Nephron progenitor cell (in vitro differentiated cells): ENCODE data around the gene MAP3K10.

Experiments used
- DNase-seq: peaks from one replicate; pipeline ENCODE4 v3.0.0; 2021
- H3K27ac Mint-ChIP-seq: 2 replicates; pipeline ENCODE4 v1.8.0; 2021; ENCODE audit warnings: mild to moderate bottlenecking, moderate library complexity, mixed read lengths
- H3K27me3 Mint-ChIP-seq: 2 replicates; pipeline ENCODE4 v1.8.0; 2021; ENCODE audit warnings: mild to moderate bottlenecking, low read depth, mixed read lengths; ENCODE audit not compliant: poor library complexity
- H3K36me3 Mint-ChIP-seq: 2 replicates; pipeline ENCODE4 v1.8.0; 2021; ENCODE audit warnings: low read depth, mixed read lengths
- H3K4me1 Mint-ChIP-seq: 2 replicates; pipeline ENCODE4 v1.8.0; 2021; ENCODE audit warnings: mixed read lengths
- H3K4me3 Mint-ChIP-seq: 2 replicates; pipeline ENCODE4 v1.8.0; 2021; ENCODE audit warnings: mild to moderate bottlenecking, moderate library complexity, mixed read lengths
- H3K9me3 Mint-ChIP-seq: 2 replicates; pipeline ENCODE4 v1.8.0; 2021; ENCODE audit warnings: mild to moderate bottlenecking, moderate library complexity, mixed read lengths
- TF ChIP-seq, protein P1 (sequence below): fragments of 200-600 bp; sonication (generic); IDR thresholded peaks from 2 replicates; pipeline ENCODE4 v1.5.0; 2021; ENCODE audit warnings: antibody characterized with exemption

Gene MAP3K10

DNA sequence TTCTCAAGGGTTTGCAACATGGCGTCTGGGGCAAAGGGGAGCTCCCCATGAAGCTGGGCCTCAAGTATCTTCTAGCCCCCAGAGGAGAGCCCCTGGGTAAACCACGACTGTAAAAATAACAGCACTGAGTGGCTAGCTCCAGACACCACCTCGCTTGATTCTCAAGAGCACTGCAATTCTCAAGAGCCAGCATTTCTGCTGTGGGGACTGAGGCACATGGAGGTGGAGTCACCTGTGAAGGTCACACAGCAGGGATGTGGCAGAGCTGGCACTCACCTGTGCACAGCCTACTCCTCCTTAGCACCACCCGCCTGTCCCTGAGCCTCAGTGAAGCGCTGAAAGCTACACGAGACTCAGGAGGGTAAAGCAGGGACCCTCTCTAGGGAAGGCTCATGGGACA lies 56.0 kb downstream of the MAP3K10 start:
- Mint-ChIP-seq H3K4me1 (peaks cover 4% of the 10 kb centered on the region), H3K27me3 (no peaks in the 10 kb centered on the region), H3K27ac (peak overlapping the region; percentile 64), H3K4me3 (no peak overlapping the region), H3K36me3 (peaks cover 16% of the 10 kb centered on the region), H3K9me3 (no peaks in the 10 kb centered on the region)
- TF ChIP-seq, protein P1, sequence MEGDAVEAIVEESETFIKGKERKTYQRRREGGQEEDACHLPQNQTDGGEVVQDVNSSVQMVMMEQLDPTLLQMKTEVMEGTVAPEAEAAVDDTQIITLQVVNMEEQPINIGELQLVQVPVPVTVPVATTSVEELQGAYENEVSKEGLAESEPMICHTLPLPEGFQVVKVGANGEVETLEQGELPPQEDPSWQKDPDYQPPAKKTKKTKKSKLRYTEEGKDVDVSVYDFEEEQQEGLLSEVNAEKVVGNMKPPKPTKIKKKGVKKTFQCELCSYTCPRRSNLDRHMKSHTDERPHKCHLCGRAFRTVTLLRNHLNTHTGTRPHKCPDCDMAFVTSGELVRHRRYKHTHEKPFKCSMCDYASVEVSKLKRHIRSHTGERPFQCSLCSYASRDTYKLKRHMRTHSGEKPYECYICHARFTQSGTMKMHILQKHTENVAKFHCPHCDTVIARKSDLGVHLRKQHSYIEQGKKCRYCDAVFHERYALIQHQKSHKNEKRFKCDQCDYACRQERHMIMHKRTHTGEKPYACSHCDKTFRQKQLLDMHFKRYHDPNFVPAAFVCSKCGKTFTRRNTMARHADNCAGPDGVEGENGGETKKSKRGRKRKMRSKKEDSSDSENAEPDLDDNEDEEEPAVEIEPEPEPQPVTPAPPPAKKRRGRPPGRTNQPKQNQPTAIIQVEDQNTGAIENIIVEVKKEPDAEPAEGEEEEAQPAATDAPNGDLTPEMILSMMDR: no peak
- no peak for DNase-seq

DNA sequence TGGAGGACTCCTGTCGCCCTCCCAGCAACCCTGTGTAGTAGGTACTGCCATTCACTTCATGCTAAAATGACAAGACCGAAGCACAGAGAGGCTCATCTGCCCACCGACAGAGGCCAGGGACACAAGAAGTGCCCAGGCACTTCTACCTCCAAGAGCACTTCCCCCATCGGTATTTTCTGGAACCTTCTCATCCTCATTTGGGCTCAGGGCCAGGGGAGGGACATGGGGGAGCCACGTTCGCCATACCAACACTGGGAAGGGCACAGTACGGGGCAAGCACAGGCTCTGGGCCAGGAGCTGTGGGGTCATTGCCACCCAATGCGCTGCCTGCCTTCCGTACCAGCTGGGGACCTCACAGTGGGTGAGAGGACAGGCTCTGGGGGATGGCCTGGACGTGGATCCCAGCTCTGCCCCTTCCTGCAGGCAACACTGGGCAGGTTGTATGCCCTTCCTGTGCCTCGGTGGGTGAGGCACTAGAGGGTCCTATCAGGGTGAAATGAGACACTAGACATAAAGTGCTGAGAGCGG lies 56.6 kb downstream of the MAP3K10 start:
- DNase-seq: no peak
- TF ChIP-seq, protein P1: no peak

DNA sequence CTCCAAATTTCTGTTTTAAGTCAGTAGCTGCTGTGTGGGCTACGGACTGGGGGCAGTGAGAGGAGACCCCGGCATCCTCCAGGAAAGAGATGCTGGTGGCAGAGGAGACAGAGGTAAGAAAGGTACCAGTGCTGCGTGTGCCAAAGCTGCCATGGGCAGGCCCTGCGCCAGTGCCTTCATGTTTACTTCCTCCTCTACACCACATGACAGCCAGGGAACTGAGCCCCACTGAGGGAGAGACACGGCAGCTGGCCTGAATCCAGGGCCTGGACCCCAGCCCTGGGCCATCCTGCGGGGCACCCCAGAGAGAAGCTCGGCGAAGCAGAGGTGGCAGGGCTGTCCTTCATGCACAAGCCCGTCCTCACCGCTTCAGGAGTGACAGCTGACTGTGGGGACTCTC lies 58.0 kb downstream of the MAP3K10 start:
- TF ChIP-seq, protein P1: no peak
- H3K27me3 Mint-ChIP-seq: no peaks in the 10 kb centered on the region
- peaks cover 31% of the 10 kb centered on the region for H3K36me3 Mint-ChIP-seq
- H3K27ac Mint-ChIP-seq: no peak overlapping the region
- no peaks in the 10 kb centered on the region for H3K9me3 Mint-ChIP-seq
- no peak overlapping the region for H3K4me3 Mint-ChIP-seq
- no peak for DNase-seq
- peaks cover 15% of the 10 kb centered on the region for H3K4me1 Mint-ChIP-seq

More for the DNA sequence above, 56.6 kb downstream of the MAP3K10 start:
- peaks cover 4% of the 10 kb centered on the region for H3K4me1 Mint-ChIP-seq
- H3K9me3 Mint-ChIP-seq: no peaks in the 10 kb centered on the region
- H3K4me3 Mint-ChIP-seq: no peak overlapping the region
- no peaks in the 10 kb centered on the region for H3K27me3 Mint-ChIP-seq
- peak overlapping the region; percentile 64 for H3K27ac Mint-ChIP-seq
- peaks cover 22% of the 10 kb centered on the region for H3K36me3 Mint-ChIP-seq

DNA sequence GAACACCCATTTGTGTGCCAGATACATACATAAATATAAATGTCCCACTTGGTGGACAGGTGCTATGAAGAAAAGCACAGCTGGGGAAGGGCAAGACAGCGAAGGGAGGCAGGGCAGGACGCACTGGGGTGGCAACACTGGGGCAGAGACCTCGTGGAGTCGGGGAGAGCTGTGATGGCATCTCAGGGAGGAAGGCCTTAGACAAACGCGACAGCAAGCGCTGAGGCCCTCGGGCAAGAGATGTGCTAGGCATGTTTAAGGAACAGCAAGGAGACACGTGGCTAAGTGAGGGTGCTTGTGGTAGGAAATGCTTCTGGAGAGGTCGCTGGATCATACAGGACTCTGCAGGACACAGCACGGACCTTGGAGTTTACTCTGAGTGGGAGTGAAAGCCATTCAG lies 58.6 kb downstream of the MAP3K10 start:
- H3K9me3 Mint-ChIP-seq: no peaks in the 10 kb centered on the region
- H3K27me3 Mint-ChIP-seq: no peaks in the 10 kb centered on the region
- peak overlapping the region; percentile 37 for H3K27ac Mint-ChIP-seq
- no peak overlapping the region for H3K4me3 Mint-ChIP-seq
- TF ChIP-seq, protein P1: no peak
- H3K4me1 Mint-ChIP-seq: peaks cover 15% of the 10 kb centered on the region
- no peak for DNase-seq
- H3K36me3 Mint-ChIP-seq: peaks cover 34% of the 10 kb centered on the region

DNA sequence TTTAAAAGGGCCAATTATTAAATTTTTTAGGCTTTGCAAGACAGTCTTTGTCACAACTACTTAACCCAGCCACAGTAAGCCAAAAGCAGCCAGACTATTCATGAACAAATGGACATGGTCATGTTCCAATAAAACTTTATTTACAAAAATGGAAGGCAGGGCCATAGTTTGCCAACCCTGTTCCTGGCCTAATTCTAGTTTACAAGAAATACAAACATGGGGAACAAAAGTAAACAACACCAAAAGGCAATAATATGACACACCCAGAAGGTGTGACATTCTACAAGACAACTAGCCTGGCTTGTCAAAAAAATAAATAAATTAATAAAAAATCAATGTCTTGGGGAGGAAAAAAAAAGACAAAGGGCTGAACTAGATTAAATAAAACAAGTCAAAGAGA lies 60.0 kb downstream of the MAP3K10 start:
- Mint-ChIP-seq H3K27ac (no peak overlapping the region), H3K4me1 (peaks cover 14% of the 10 kb centered on the region), H3K4me3 (no peak overlapping the region), H3K27me3 (no peaks in the 10 kb centered on the region), H3K9me3 (no peaks in the 10 kb centered on the region), H3K36me3 (peaks cover 48% of the 10 kb centered on the region)
- no peak for DNase-seq
- TF ChIP-seq, protein P1: no peak

DNA sequence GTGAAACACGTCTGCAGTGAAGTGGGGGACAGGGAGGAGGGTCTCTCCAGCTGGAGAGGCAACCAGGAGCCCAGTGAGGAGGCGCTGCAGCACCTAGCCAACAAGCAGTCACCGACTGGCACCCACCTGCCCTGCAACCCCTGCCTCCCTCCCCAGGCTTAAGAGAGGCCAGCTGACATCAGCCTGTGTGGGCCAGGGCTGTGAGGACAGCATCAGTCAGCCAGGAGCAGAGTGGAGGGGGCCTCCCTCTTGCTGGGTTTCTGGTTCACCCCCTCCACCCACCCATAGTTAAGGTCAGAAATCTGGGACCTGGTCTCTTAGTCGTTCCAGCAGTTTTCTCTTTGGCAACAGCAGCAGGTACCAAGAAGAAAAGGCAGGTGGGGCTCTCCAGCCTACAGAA lies 60.8 kb downstream of the MAP3K10 start:
- Mint-ChIP-seq H3K36me3 (peaks cover 49% of the 10 kb centered on the region), H3K27me3 (no peaks in the 10 kb centered on the region), H3K4me3 (no peak overlapping the region), H3K27ac (no peak overlapping the region), H3K9me3 (no peaks in the 10 kb centered on the region), H3K4me1 (peaks cover 11% of the 10 kb centered on the region)
- TF ChIP-seq, protein P1: no peak
- no peak for DNase-seq
